ENCODE results near the gene ADGRG6. TPM values are rescaled to one million over a fixed set of nuclear protein-coding genes. Genes with fewer than 3 reads are reported as not detected.
"Not testable (repeated sequence)": the region's sequence is repeated elsewhere in the genome, so short reads cannot be mapped to it uniquely, and the experiment has no call there.

Gene ADGRG6
- total RNA-seq, 4 donors from 2014 or later: 22.3 to 56.5 (median 26.0) TPM

- TF ChIP-seq POLR2A (IDR thresholded peaks at IDR 0.05): no peak
- TF ChIP-seq, protein P1, sequence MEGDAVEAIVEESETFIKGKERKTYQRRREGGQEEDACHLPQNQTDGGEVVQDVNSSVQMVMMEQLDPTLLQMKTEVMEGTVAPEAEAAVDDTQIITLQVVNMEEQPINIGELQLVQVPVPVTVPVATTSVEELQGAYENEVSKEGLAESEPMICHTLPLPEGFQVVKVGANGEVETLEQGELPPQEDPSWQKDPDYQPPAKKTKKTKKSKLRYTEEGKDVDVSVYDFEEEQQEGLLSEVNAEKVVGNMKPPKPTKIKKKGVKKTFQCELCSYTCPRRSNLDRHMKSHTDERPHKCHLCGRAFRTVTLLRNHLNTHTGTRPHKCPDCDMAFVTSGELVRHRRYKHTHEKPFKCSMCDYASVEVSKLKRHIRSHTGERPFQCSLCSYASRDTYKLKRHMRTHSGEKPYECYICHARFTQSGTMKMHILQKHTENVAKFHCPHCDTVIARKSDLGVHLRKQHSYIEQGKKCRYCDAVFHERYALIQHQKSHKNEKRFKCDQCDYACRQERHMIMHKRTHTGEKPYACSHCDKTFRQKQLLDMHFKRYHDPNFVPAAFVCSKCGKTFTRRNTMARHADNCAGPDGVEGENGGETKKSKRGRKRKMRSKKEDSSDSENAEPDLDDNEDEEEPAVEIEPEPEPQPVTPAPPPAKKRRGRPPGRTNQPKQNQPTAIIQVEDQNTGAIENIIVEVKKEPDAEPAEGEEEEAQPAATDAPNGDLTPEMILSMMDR (IDR thresholded peaks at IDR 0.05): no peak
- Histone ChIP-seq H3K4me1 (no peaks in the 10 kb centered on the region), H3K27ac (no peak overlapping the region), H3K36me3 (no peaks in the 10 kb centered on the region), H3K4me3 (no peak overlapping the region), H3K27me3 (no peaks in the 10 kb centered on the region), H3K9me3 (peaks cover 0 to 4% (median 0%) of the 10 kb centered on the region in 3 donors)
- intact Hi-C loops (cut with DNase I): no loop called here
- no peak for DNase-seq
- 56 to 96% methylated on average over 1 of the region's 1 CpG for WGBS, 2 donors
These were observed 21.5 kb upstream of the ADGRG6 start for GRCh38 chr6:142280265-142280664.

GRCh38 chr6:142280927-142281326 lies 20.9 kb upstream of the ADGRG6 start:
- DNase-seq: no peak
- H3K27ac ChIP-seq: no peak overlapping the region
- no peak overlapping the region for H3K4me3 ChIP-seq
- WGBS, 2 donors: 97 to 100% methylated on average over 4 of the region's 4 CpGs
- TF ChIP-seq, protein P1 (IDR thresholded peaks at IDR 0.05): no peak
- TF ChIP-seq POLR2A (IDR thresholded peaks at IDR 0.05): no peak
- H3K9me3 ChIP-seq: peaks cover 0 to 4% (median 0%) of the 10 kb centered on the region in 3 donors
- intact Hi-C loops (cut with DNase I): no loop called here
- H3K4me1 ChIP-seq: no peaks in the 10 kb centered on the region
- no peaks in the 10 kb centered on the region for H3K27me3 ChIP-seq
- no peaks in the 10 kb centered on the region for H3K36me3 ChIP-seq

GRCh38 chr6:142283138-142283537 lies 18.7 kb upstream of the ADGRG6 start:
- H3K4me1 ChIP-seq; H3K36me3 ChIP-seq; H3K9me3 ChIP-seq; DNase-seq; H3K4me3 ChIP-seq; H3K27me3 ChIP-seq; H3K27ac ChIP-seq; intact Hi-C loops (cut with DNase I): not testable (repeated sequence)
- WGBS, 2 donors: 90 to 91% methylated on average over 3 to 4 of the region's 4 CpGs

GRCh38 chr6:142284419-142284818 lies 17.4 kb upstream of the ADGRG6 start:
- no peak for TF ChIP-seq POLR2A (IDR thresholded peaks at IDR 0.05)
- TF ChIP-seq, protein P1 (IDR thresholded peaks at IDR 0.05): no peak
- Histone ChIP-seq H3K36me3 (no peaks in the 10 kb centered on the region), H3K4me3 (no peak overlapping the region), H3K4me1 (no peaks in the 10 kb centered on the region), H3K27ac (no peak overlapping the region), H3K27me3 (no peaks in the 10 kb centered on the region), H3K9me3 (peaks cover 0 to 4% (median 0%) of the 10 kb centered on the region in 3 donors)
- WGBS, 2 donors: 68 to 77% methylated on average over 1 of the region's 1 CpG
- no peak for DNase-seq
- intact Hi-C loops (cut with DNase I): no loop called here

- DNase-seq: no peak
- Histone ChIP-seq H3K27me3 (no peaks in the 10 kb centered on the region), H3K4me3 (no peak overlapping the region), H3K4me1 (no peaks in the 10 kb centered on the region), H3K27ac (no peak overlapping the region), H3K9me3 (peaks cover 0 to 4% (median 0%) of the 10 kb centered on the region in 3 donors), H3K36me3 (no peaks in the 10 kb centered on the region)
- intact Hi-C loops (cut with DNase I): no loop called here
- WGBS, 2 donors: 91 to 92% methylated on average over 9 of the region's 9 CpGs
- TF ChIP-seq, protein P1 (IDR thresholded peaks at IDR 0.05): no peak
- no peak for TF ChIP-seq POLR2A (IDR thresholded peaks at IDR 0.05)
These were observed 16.3 kb upstream of the ADGRG6 start for GRCh38 chr6:142285235-142286087.

All from esophagus squamous epithelium (tissue), 5 donors.